Right cardiac atrium (tissue), 5 donors: Measurements from ENCODE around the gene SOCS1. TPM values are rescaled to one million over a fixed set of nuclear protein-coding genes. Genes with fewer than 3 reads are reported as not detected.

Experiments
- ATAC-seq, 2 donors: fragments of 200-7000 bp; cut with Tn5 transposase; one replicate each; pipeline versions ENCODE4 v1.8.0 to v1.9.1; 2020; ENCODE audit warnings: moderate library complexity in 2 of 2, mild to moderate bottlenecking in 1 of 2
- DNase-seq, 3 donors: peaks; one replicate each; pipeline ENCODE4 v3.0.0-alpha.2; 2020
- H3K27ac ChIP-seq: one replicate; pipeline ENCODE4 v1.5.1; 2013; ENCODE audit warnings: mild to moderate bottlenecking, low read length, control low read depth, moderate library complexity
- H3K27me3 ChIP-seq: one replicate; pipeline ENCODE4 v1.6.1; 2013; ENCODE audit not compliant: control insufficient read depth, insufficient read depth
- H3K4me1 ChIP-seq: one replicate; pipeline ENCODE4 v1.6.1; 2013; ENCODE audit warnings: low read length; ENCODE audit not compliant: control insufficient read depth, insufficient read depth
- H3K4me3 ChIP-seq: one replicate; pipeline ENCODE4 v1.5.1; 2013; ENCODE audit warnings: low read length, control low read depth
- H3K9me3 ChIP-seq: one replicate; pipeline ENCODE4 v1.6.1; 2013; ENCODE audit warnings: low read length; ENCODE audit not compliant: control insufficient read depth
- WGBS: extraction: QIAGEN DNeasy Blood & Tissue Kit; methylation state at CpG from one replicate; pipeline ENCODE4 v1.1.7; 2013; 5-methylcytosine and 5-hydroxymethylcytosine counted together
- intact Hi-C, 4 donors: fragments of 100-400 bp; cut with DNase I; formaldehyde crosslinking; loops; one replicate each; pipeline versions ENCODE4 v1.11.0 to v1.14.0; 2022 to 2023
- polyA plus RNA-seq: library from polyadenylated mRNA; stranded (reverse); fragments of 200-250 nt; gene quantifications from one replicate; pipeline ENCODE4 v1.2.3, GENCODE V29; 2013
- total RNA-seq, 4 donors: library from RNA; stranded (reverse); fragmentation: NEBNext Ultra II Directional; extraction: Animal tissue kit (Norgen Biotek cat#: 25700); gene quantifications; one replicate each; pipeline ENCODE4 v1.2.1, GENCODE V29; 2021
- donor health status: healthy with polysubstance abuse.
- donor health status: DM: no; HTN: yes; CAD: no.
- donor health status: DM: no; HTN: no; CAD: no.
- donor health status: DM: no; HTN: yes; CAD: no; lungs with severe emphysema.
- donor health status: DM: yes; HTN: yes; CAD: no.

SOCS1 gene
- total and polyA plus RNA-seq, 5 donors = 0.96 to 5.5 (median 2.1) TPM

- DNase-seq = no peak
- peaks cover 5% of the 10 kb centered on the region for H3K4me1 ChIP-seq
- H3K27me3 ChIP-seq = no peaks in the 10 kb centered on the region
- intact Hi-C loops = loop anchor here (5.0 to 10.0 kb wide), 7 partner anchors 97 to 885 kb away; no protein-coding TSS in a partner anchor
- ATAC-seq = no peak
- no peak overlapping the region for H3K4me3 ChIP-seq
- 92% methylated on average over 12 of the region's 12 CpGs for WGBS
- H3K9me3 ChIP-seq = no peaks in the 10 kb centered on the region
- H3K27ac ChIP-seq = no peak overlapping the region
Measured at GRCh38 chr16:11259655-11260595, 3.9 kb upstream of the SOCS1 start.

- Histone ChIP-seq H3K4me3 (no peak overlapping the region), H3K27me3 (no peaks in the 10 kb centered on the region), H3K27ac (peak overlapping the region; percentile 49), H3K4me1 (peaks cover 10% of the 10 kb centered on the region), H3K9me3 (no peaks in the 10 kb centered on the region)
- ATAC-seq (no peak), DNase-seq (peak; percentile 67 to 82 (median 80))
- intact Hi-C loops = loop anchor here (5.0 to 10.0 kb wide), 7 partner anchors 98 to 886 kb away; no protein-coding TSS in a partner anchor
- 34% methylated on average over 15 of the region's 15 CpGs for WGBS
Measured at GRCh38 chr16:11258553-11259492, 2.8 kb upstream of the SOCS1 start.

GRCh38 chr16:11257131-11257938 lies 1.3 kb upstream of the SOCS1 start:
- Histone ChIP-seq H3K9me3 (no peaks in the 10 kb centered on the region), H3K4me1 (peaks cover 10% of the 10 kb centered on the region), H3K27ac (peak overlapping the region; percentile 96), H3K4me3 (peak overlapping the region; percentile 95), H3K27me3 (no peaks in the 10 kb centered on the region)
- intact Hi-C loops = loop anchor here (2.0 to 10.0 kb wide), 8 partner anchors 100 to 887 kb away; no protein-coding TSS in a partner anchor
- ATAC-seq (peak; percentile 71 to 77), DNase-seq (peak; percentile 77 to 88 (median 83))
- 24% methylated on average over 21 of the region's 21 CpGs for WGBS

- peak; percentile 57 to 75 for ATAC-seq
- no peaks in the 10 kb centered on the region for H3K9me3 ChIP-seq
- H3K27ac ChIP-seq = peak overlapping the region; percentile 96
- WGBS = under 1% methylated on average over 32 of the region's 32 CpGs
- peak; percentile 78 to 90 (median 89) for DNase-seq
- peaks cover 10% of the 10 kb centered on the region for H3K4me1 ChIP-seq
- peak overlapping the region; percentile 95 for H3K4me3 ChIP-seq
- intact Hi-C loops = loop anchor here (2.0 to 10.0 kb wide), 8 partner anchors 101 to 888 kb away; no protein-coding TSS in a partner anchor
- H3K27me3 ChIP-seq = no peaks in the 10 kb centered on the region
Measured at GRCh38 chr16:11256661-11257130, 692 bp upstream of the SOCS1 start.

GRCh38 chr16:11254913-11255736 lies 879 bp downstream of the SOCS1 start:
- H3K27me3 ChIP-seq = no peaks in the 10 kb centered on the region
- intact Hi-C loops = loop anchor here (2.0 to 10.0 kb wide), 8 partner anchors 100 to 890 kb away; no protein-coding TSS in a partner anchor
- DNase-seq = peak; percentile 42 to 74 (median 73)
- ATAC-seq = no peak
- 3% methylated on average over 105 of the region's 105 CpGs for WGBS
- H3K4me3 ChIP-seq = peak overlapping the region; percentile 95
- H3K4me1 ChIP-seq = peaks cover 10% of the 10 kb centered on the region
- H3K27ac ChIP-seq = no peak overlapping the region
- H3K9me3 ChIP-seq = no peaks in the 10 kb centered on the region

GRCh38 chr16:11253995-11254912 lies 1.8 kb downstream of the SOCS1 start:
- intact Hi-C loops = loop anchor here in 3 of 4 donors (2.0 to 10.0 kb wide), 5 partner anchors 99 to 891 kb away; no protein-coding TSS in a partner anchor
- H3K27ac ChIP-seq = no peak overlapping the region
- H3K4me1 ChIP-seq = peaks cover 10% of the 10 kb centered on the region
- ATAC-seq (no peak), DNase-seq (peak in 1 of 3 donors; percentile 60)
- H3K4me3 ChIP-seq = peak overlapping the region; percentile 95
- no peaks in the 10 kb centered on the region for H3K9me3 ChIP-seq
- H3K27me3 ChIP-seq = no peaks in the 10 kb centered on the region
- WGBS = 65% methylated on average over 29 of the region's 29 CpGs

GRCh38 chr16:11253009-11253994 lies 2.7 kb downstream of the SOCS1 start:
- intact Hi-C loops = loop anchor here in 3 of 4 donors (10.0 kb wide), 4 partner anchors 99 to 891 kb away; no protein-coding TSS in a partner anchor
- ATAC-seq = no peak
- 80% methylated on average over 5 of the region's 5 CpGs for WGBS
- no peaks in the 10 kb centered on the region for H3K9me3 ChIP-seq
- no peak overlapping the region for H3K27ac ChIP-seq
- no peaks in the 10 kb centered on the region for H3K27me3 ChIP-seq
- no peak for DNase-seq
- H3K4me1 ChIP-seq = peaks cover 6% of the 10 kb centered on the region
- no peak overlapping the region for H3K4me3 ChIP-seq

GRCh38 chr16:11252482-11252931 lies 3.5 kb downstream of the SOCS1 start:
- 88% methylated on average over 8 of the region's 8 CpGs for WGBS
- no peaks in the 10 kb centered on the region for H3K27me3 ChIP-seq
- H3K4me3 ChIP-seq = no peak overlapping the region
- H3K9me3 ChIP-seq = no peaks in the 10 kb centered on the region
- no peak for ATAC-seq
- H3K4me1 ChIP-seq = peaks cover 6% of the 10 kb centered on the region
- no peak overlapping the region for H3K27ac ChIP-seq
- no peak for DNase-seq
- intact Hi-C loops = loop anchor here in 3 of 4 donors (10.0 kb wide), 4 partner anchors 98 to 892 kb away; no protein-coding TSS in a partner anchor
